HG03432 (cell line): ENCODE results near the gene POU6F2.
"Not testable (repeated sequence)": the region's sequence is repeated elsewhere in the genome, so short reads cannot be mapped to it uniquely, and the experiment has no call there.

Experiments used
- ATAC-seq: cut with Tn5 transposase; IDR thresholded peaks from one replicate; pipeline ENCODE4 v1.9.1; 2021; ENCODE audit warnings: mild to moderate bottlenecking, moderate library complexity; ENCODE audit not compliant: unreplicated experiment

The POU6F2 gene

DNA sequence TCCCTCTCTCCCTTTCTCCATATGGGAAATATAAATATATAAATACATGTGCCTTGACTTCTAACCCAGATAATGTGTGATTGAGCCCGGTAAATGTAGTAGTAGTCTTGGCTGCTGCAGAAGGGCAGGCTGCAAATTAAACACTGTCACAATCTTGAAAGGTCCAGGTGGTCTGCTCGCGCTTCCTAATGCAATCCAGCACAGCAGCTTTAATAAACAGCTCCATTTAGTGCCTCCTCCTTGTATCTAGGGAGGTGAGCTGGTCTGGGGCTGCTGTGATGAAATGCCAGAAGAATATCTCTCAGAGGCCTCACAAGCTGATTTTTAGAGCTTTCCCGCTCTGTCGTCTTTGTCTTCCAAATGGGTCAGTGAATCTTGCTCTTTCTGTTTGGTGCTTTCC lies 782 bp downstream of the POU6F2 start:
- ATAC-seq, result no peak

GRCh38 chr7:38992203-38992602 lies 14.5 kb downstream of the POU6F2 start:
- no peak for ATAC-seq

GRCh38 chr7:39001595-39001994 lies 23.9 kb downstream of the POU6F2 start:
- ATAC-seq, result no peak

- ATAC-seq, result no peak
Measured at GRCh38 chr7:39002755-39003154, 25.0 kb downstream of the POU6F2 start.

DNA sequence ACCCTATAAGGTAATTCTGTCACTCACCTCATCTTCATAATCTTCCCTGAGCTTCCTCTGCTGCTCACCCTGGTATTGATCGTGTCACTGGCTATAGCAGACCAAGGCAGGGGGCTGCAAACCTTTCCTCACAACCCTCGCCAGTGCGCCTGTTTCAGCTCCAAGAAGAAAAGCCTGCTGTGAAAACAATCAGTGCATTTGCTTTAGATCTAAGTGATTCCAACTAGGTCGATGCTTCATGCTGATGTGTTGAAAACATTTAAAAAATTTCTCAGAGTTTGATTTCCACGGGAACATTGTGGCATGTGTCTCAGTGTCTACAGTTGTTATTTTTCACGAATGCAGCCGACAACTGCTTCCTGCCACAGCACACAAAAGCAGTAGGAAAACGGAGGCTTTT lies 27.3 kb downstream of the POU6F2 start:
- ATAC-seq, result no peak

DNA sequence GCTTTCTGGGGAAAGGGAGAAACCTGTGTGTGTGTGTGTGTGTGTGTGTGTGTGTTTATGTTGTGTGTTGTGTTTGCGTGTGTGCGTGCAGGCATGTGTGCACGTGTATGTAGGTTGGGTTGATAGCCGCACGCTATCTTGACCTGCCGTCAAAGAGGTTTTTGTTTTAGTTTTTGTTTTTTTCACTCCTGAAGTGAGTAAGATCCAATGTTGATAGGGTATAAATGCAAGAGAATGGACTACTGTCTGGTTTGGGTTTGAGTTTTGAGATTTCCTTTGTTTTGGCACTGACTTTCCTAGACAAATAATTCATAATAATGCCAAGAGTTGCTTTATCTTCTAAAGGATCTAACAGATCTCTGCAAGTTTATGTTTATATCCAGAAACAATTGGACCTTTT lies 27.8 kb downstream of the POU6F2 start:
- no peak for ATAC-seq

- ATAC-seq, result not testable (repeated sequence)
Measured at GRCh38 chr7:39013049-39013939, 35.6 kb downstream of the POU6F2 start.

DNA sequence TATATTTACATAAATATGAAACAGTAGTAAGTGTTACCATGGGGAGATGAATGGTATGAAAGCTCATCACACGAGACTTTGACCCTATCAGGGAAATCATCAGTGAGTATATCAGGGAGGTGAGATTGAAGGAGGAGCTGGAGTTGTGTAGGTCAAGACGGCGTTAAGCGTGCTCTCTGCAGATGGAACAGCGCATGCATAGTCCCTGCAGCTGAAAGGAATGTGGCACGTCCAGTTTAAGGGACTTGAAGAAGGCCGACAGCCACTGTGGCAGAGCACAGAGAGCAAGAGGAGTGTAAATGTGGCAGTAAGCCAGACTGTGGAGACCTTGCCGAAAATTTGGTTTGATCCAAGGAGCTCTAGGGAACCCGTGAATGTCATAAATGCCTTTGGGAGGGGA lies 38.9 kb downstream of the POU6F2 start:
- ATAC-seq, result no peak

DNA sequence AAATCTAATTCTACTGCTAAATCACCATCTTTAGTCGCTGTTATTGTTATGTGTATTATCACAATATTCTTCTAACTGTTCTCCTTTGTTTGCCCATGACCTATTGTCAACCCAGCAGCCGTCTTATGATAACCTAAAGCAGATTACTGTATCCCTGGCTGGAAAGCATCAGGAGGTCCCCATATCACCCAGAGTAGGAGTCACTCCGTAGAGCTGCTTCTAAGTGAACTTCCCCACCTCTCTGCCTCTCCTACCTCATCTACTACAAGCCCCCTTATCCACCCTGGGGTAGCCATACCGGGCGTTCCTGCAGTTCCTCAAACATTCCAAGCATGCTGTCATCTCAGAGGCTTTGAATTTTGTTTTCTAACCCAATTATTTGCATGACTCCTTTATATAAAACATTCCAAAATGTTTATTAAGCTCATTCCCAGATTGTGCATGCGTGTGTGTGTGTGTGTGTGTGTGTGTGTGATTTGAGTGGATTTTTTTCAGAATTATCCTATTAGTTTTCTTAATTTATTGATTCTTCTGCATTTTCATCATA lies 39.7 kb downstream of the POU6F2 start:
- no peak for ATAC-seq

DNA sequence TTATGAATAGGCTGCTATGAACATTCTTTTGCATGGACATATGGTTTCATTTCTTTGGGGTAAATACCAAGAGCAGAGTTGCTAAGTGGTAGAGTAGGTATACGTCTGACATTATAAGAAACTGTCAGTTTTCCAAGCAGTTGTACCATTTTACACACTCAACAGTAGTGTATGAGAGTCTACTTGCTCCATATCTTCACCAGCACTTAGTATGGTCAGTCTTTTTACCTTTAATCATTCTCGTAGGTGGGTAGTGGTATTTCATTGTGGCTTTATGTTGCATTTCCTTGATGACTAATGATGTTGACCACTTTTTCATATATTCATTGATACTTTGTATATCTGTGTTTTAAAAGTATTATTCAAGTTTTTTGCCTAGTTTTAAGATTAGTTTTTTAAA lies 45.1 kb downstream of the POU6F2 start:
- no peak for ATAC-seq

DNA sequence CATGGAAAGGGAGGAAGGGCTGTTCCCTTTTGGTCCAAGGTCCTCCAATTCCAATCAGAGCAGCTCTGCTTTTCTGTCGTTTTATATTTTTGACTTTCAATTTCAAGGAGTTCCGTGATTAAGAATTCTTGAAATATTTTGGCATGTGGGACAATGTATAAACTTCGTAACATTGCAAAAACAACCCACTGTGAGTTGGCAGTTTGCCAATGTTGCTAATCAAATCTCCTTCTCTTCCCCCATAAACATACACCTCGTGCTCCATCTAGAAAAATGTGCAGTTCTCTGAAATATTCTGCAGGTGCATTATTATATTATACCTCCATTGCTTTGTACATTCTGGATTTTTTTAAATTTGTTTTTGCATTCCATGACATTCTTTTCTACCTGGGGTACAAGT lies 49.8 kb downstream of the POU6F2 start:
- ATAC-seq, result no peak

DNA sequence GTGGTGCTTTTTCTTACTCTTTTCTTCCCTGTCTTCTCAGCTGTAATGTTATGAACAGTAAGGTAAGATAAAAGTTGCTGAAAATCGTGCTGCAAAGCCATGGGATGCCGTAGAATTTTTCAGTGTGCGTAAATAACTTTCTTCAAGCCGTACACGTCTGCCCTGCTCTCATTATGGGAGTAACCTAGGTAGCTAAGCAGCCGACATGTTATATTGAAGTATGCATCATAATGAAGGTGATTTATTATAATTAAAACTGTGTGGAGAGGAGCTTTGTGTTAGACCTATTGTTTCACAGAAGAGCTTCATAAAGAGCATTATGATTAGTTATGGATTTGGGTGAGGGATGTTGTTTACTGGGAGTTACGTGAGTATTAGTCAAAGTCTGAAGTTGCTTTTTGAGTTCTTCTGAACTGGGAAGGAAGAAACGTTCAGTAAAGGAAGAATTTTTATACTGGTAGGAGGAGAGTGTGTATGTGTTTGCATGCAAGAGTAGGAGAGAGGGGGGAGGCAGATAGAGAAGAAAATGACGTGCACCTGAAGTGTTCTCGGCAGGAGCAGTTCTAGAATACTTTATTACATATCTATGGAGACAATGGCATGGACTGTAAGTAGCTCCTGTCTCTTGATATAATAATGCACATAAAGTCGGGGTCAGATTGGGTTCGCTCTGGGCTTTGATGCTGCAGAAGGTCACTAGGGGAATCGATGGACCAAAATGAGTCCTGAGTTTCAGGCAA lies 56.3 kb downstream of the POU6F2 start:
- ATAC-seq, result no peak

DNA sequence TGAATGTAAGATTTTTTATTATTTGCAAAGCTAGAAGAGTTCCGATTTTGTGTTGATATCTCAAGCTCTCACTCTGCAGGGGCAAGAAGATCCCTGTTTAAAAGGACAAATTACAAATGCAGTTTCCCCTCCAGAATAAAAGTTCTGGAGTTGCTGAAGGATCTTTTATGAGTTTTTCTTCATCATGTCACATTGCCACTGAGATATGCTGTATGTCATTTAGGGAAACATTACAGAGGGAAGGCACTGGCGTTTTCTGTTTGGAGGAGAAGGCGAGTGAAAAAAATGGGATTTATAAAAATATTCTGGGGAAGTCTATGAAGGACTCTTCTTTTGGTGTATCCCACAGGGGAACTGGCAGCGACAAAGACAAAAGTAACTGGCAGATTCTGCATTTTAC lies 57.4 kb downstream of the POU6F2 start:
- no peak for ATAC-seq

DNA sequence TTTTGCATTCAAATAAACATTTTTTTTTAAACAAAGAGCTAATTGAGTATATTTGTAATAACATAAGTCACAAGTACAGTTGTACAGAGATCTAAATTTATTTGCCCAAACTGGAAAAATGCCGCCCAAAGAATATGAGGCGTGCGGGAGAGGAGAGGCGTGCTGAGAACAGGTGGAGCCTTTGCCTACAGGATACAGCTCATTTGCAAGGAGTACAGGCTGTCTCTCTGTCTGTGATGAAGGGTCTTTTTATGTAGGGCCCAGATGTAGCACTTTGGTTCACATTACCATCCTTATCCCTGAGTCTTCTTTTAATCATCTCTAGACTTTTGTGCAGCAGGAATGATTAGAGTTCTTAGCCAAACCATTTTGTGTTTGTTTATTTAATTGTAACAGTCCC lies 58.2 kb downstream of the POU6F2 start:
- ATAC-seq, result no peak

DNA sequence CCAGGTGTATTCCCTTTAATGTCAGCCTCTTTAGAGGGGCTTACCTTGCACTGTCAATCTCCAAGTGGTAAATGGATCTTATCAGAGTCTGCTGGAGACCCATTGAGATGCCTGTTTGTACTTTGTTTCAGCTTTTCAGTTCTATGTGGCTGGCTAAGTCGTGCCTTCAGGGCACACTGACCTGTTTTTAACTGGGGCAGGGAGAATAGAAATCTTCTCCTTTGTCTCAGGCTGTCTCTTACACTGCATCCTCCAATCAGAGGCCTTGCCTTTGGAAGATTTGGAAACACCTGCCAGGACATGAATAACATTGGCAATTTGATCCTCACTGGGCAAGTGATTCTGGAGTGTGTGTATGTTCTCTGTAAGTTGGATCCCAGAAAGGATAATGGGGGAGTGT lies 65.0 kb downstream of the POU6F2 start:
- ATAC-seq, result no peak

DNA sequence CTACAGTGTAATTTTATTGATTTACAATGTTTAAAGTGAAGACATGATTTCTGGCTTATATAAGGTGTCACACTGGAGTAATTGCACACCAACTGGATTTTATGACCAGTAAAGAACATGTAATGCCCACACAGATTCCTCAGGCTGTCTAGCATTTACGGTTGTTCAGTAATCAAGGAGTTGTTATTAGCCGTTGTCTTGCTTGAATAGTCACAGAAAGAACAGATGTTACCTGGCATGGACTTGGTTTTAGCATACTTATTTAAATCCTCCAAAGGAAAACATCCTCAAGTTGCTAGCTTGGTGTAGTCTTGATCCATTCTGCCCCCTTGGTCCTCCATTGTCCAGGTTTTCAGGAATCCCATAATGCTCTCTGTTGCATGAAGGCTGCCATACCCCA lies 65.8 kb downstream of the POU6F2 start:
- ATAC-seq, result no peak

- no peak for ATAC-seq
Measured at GRCh38 chr7:39044489-39044888, 66.8 kb downstream of the POU6F2 start.

DNA sequence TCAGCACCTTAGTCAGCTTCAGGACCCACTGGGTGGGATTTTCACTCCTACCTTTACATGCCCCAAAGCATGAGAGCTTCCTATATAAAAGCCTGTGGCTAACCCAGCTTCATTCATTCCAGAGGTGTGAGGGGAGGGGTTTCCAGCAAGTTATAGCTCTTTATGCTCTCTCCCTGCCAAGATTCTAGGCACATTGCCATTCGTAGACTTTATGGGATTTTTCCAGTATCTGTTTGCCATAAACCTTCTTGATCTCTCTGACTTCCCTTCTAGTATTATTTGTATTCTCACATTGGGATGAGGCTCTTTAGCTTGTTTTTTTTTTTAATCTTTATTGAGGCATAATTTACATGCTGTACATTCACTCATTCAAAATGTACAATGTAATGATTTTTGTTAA lies 67.5 kb downstream of the POU6F2 start:
- no peak for ATAC-seq

GRCh38 chr7:39051279-39051678 lies 73.6 kb downstream of the POU6F2 start:
- ATAC-seq, result no peak

DNA sequence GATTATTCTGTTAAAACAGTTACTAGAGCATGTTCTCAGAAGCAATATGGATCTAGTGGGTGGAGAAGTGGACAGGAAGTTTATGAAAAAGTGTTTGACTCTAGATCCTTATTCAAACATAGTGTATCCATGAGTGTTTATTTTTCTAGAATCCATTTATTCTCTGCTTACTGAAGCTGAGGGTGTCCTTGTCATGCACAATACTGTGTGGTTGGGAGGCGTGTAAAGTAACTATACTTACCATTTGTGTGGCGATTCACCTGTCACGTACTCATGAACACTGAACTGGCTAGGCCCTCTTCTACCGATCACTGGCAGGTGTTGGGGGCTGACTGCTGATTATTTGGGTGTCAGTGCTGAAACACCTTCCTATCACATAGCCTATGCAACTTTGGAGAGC lies 74.0 kb downstream of the POU6F2 start:
- ATAC-seq, result no peak

- no peak for ATAC-seq
Measured at GRCh38 chr7:39054731-39055130, 77.0 kb downstream of the POU6F2 start.

DNA sequence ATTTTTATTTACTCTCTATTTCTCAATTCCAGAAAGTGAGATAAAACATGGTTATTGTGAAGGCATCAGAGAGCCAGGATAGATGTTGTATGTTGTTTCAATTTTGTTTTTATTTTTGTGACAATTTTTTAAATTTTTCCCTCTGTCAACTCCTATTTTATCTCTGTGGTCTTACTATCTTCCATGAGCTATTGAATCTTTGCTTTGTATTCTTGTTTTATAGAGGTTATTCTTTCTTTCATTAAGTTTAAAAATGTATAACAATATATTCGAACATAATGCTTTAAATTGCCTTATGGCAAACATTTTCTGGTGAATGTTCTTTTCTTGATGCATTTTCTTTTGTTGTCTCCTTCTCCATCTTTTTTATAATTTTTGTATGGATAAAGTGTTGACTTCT lies 78.4 kb downstream of the POU6F2 start:
- ATAC-seq, result no peak
